Measurements from ENCODE around the gene GPR132.
"Not testable (repeated sequence)": the region's sequence is repeated elsewhere in the genome, so short reads cannot be mapped to it uniquely, and the experiment has no call there.

The GPR132 gene, protein sequence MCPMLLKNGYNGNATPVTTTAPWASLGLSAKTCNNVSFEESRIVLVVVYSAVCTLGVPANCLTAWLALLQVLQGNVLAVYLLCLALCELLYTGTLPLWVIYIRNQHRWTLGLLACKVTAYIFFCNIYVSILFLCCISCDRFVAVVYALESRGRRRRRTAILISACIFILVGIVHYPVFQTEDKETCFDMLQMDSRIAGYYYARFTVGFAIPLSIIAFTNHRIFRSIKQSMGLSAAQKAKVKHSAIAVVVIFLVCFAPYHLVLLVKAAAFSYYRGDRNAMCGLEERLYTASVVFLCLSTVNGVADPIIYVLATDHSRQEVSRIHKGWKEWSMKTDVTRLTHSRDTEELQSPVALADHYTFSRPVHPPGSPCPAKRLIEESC

DNA sequence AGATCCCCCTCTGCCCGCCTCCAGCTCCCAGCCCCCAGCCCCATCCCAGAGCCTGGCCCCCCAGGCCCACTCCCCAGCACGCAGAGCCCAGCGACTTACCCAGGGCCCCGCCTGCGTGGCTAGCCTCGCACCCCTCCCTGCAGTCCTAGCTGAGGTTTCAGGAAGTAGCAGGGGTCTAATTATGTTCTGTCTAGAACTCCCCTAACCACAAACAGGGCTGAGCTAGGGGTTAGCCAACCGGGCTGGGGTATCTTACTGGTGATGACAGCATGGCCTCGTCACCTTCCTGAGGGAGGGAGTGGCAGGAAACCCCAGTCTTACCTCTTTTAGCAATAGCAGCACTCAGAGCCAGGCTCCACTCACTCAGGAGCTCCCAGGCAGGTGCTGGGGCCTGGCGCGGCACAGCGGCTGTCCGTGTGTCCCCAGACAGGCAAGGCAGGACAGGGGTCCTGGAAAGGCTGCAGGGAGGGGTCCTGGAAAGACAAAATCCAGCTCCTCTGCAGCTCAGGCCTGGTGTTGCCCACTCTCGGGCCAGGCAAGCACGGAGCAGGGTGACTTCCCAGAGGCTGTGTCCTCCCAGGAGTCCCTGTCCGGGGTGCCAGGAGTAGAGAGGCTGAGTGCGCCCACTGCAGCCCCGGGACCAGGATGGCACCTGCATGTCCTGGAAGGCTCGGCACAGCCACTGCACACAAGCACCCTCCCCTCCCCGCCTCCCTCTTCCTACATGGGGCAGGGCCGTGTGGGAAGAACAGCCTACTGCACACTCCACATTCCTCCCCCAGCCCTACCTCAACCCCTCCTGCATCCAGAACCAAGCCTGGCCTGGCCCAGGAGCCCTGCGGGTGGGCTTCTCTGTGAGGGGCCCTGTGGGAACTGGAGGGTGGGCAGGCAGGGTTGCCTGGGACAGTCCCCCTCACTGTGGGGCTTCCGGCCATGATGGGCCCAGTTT lies at the start of gene GPR132:
Gene GPR132, minus strand, starts transcription at position 151 of the 949 bp plus-strand sequence. CDS start 10,010 bp downstream, outside the sequence.
- no peak for TF ChIP-seq ZFX (IDR thresholded peaks at IDR 0.05)
- TF ChIP-seq, protein P1, sequence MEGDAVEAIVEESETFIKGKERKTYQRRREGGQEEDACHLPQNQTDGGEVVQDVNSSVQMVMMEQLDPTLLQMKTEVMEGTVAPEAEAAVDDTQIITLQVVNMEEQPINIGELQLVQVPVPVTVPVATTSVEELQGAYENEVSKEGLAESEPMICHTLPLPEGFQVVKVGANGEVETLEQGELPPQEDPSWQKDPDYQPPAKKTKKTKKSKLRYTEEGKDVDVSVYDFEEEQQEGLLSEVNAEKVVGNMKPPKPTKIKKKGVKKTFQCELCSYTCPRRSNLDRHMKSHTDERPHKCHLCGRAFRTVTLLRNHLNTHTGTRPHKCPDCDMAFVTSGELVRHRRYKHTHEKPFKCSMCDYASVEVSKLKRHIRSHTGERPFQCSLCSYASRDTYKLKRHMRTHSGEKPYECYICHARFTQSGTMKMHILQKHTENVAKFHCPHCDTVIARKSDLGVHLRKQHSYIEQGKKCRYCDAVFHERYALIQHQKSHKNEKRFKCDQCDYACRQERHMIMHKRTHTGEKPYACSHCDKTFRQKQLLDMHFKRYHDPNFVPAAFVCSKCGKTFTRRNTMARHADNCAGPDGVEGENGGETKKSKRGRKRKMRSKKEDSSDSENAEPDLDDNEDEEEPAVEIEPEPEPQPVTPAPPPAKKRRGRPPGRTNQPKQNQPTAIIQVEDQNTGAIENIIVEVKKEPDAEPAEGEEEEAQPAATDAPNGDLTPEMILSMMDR (conservative IDR thresholded peaks at IDR 0.05): no peak
- no peak within 1 kb of the TSS for H3K27ac ChIP-seq

DNA sequence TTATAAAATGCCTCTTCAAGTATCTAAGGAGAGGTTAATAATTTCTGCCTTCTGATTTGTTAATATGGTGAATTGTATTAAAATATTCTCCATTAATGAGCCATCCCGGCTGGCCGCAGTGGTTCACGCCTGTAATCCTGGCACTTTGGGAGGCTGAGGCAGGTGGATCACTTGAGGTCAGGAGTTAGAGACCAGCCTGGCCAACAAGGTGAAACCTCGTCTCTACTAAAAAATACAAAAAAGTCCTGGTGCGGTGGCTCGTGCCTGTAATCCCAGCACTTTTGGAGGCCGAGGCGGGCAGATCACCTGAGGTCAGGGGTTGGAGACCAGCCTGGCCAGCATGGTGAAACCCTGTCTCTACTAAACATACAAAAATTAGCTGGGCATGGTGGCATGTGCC lies 44.0 kb upstream of the GPR132 start:
- H3K27ac ChIP-seq: not testable (repeated sequence)

DNA sequence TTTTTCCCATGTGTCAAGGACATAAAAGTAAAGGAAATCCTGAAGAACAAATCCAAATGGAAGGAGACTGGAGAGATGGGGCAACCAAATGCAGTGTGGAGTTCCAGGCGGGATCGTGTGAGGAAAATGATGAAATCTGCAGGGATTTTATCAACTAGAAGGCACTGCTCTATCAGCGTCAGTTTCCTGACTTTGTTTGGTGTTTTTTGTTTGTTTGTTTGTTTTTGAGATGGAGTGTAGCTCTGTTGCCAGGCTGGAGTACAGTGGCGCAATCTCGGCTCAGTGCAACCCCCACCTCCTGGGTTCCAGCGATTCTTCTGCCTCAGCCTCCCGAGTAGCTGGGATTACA lies 43.3 kb upstream of the GPR132 start:
- no peak overlapping the region for H3K27ac ChIP-seq
- TF ChIP-seq, protein P1 (conservative IDR thresholded peaks at IDR 0.05): no peak
- TF ChIP-seq ZFX (IDR thresholded peaks at IDR 0.05): no peak

DNA sequence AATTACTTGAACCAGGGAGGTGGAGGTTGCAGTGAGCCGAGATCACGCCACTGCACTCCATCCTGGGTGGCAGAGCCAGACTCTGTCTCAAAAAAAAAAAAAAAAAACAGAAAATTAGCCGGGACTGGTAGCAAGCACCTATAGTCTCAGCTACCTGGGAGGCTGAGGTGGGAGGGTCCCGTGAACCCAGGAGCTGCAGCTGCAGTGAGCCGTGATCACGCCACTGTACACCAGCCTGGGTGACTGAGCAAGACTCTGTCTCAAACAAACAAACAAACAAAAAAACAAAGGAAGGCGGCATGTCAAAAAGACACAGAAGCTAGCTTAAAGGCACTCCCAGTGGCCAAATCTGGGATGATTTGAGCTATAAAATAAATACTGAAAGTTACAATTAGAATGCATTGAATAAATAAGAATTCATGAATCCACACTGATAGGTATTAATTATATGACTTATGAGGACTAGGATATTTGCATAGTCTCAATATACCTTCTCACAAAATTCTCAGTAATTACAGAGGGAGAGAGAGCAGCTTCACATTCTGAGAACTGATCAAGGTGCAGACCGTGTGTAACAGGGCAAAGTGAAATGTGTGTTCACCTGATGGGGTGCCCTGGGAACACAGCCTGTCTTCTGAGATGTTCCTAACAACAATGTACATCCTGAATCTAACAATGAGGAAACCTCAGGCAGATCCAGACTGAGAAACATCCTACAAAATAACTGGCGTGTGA lies 42.7 kb upstream of the GPR132 start:
- no peak overlapping the region for H3K27ac ChIP-seq
- TF ChIP-seq, protein P1 (conservative IDR thresholded peaks at IDR 0.05): no peak; the same call in 1 of the 2 replicates
- TF ChIP-seq ZFX (IDR thresholded peaks at IDR 0.05): no peak

DNA sequence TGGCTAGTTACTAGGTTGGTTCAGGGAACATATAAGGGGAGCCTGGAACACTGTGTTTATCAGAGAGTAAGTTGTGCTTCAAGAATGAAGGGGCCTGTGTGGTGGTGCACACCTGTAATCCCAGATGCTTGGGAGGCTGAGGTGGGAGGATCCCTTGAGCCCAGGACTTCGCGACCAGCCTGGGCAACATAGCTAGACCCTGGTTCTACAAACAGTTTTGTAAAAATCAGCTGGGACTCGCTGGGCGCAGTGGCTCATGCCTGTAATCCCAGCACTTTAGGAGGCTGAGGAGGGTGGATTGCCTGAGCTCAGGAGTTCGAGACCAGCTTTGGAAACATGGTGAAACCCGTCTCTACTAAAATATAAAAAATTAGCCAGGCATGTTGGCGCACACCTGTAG lies 42.1 kb upstream of the GPR132 start:
- TF ChIP-seq, protein P1 (conservative IDR thresholded peaks at IDR 0.05): no peak
- no peak for TF ChIP-seq ZFX (IDR thresholded peaks at IDR 0.05)
- H3K27ac ChIP-seq: no peak overlapping the region

DNA sequence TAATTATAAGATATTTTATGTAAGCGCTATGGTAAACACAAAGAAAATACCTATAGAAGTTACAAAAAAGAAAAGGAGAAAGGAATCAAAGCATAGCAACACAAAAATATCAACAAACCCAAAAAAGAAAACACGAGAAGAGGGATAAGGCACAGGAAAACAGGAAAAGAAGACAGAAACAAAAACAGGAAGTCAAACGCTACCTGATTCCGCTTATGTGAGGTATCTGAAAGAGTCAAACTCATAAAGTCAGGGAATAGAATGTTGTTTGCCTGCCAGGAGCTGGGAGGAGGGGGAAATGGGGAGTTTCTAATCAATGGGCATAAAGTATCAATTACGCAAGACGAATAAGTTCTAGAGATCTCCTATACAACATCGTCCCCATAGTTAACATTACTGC lies 39.9 kb upstream of the GPR132 start:
- TF ChIP-seq, protein P1 (conservative IDR thresholded peaks at IDR 0.05): no peak
- no peak for TF ChIP-seq ZFX (IDR thresholded peaks at IDR 0.05)
- no peak overlapping the region for H3K27ac ChIP-seq

DNA sequence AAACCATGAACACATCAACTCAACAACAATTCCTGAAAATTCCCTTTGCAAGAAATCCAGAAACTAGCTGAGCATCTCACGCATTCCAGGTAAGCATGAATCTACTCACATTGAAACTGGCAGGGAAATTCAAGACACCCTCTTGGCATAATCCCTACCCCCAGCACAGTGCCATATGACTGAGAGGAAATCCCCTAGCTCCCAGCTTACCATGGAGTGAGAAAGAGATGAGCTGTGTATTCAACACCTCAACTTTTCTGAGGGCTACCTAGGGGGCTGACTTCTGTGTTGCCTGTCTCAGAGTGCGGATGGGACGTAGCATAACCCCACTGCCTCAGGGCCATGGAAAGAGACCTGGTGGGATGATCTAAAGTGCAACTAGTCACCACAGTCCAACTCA lies 37.7 kb upstream of the GPR132 start:
- no peak for TF ChIP-seq ZFX (IDR thresholded peaks at IDR 0.05)
- TF ChIP-seq, protein P1 (conservative IDR thresholded peaks at IDR 0.05): no peak
- H3K27ac ChIP-seq: no peak overlapping the region
